K562 (cell line): Measurements from ENCODE around the gene CNNM3. TPM values are rescaled to one million over a fixed set of nuclear protein-coding genes. Genes with fewer than 3 reads are reported as not detected.

Experiments used
- ATAC-seq: fragments of 200-7000 bp; cut with Tn5 transposase; 3 replicates; pipeline ENCODE4 v1.9.1; 2020; ENCODE audit warnings: moderate library complexity
- BruUV-seq: library from RNA; stranded (reverse); fragments of 400-500 nt; replicated peaks from 2 replicates; lab custom pipeline; 2021; lab: Mats Ljungman, UMichigan
- CTCF ChIA-PET: fragments of 300-600 bp; formaldehyde crosslinking; extraction: SDS; loops from one replicate; lab custom pipeline; 2021; ENCODE audit warnings: low intra/inter-chr PET ratio; lab: Yijun Ruan, JAX
- POLR2A ChIA-PET: fragments of 300-600, 350-650 bp; sonication (Branson Sonifier 250); formaldehyde crosslinking; extraction: SDS; loops from one replicate; lab custom pipeline; 2021; ENCODE audit warnings: antibody characterized with exemption, inconsistent platforms; lab: Yijun Ruan, JAX
- DNase-seq, 4 experiments: peaks; one replicate each; pipeline versions ENCODE4 v3.0.0 to v3.0.0-alpha.2; 2011 to 2018; ENCODE audit warnings: low spot score in 3 of 4, mixed read lengths in 3 of 4; ENCODE audit errors: extremely low read depth in 1 of 4
- FAIRE-seq: peaks from 2 replicates; lab custom pipeline; 2011; peaks lifted over from hg19 to GRCh38; lab: Jason Lieb, UNC
- H2AFZ ChIP-seq: 2 replicates; pipeline ENCODE4 v1.6.0; 2011; ENCODE audit warnings: low read depth, low read length, control low read depth, inconsistent platforms
- H3K27ac ChIP-seq: fragments of 200-600 bp; 3 replicates; pipeline ENCODE4 v1.8.0; 2011; ENCODE audit warnings: low read depth, mild to moderate bottlenecking, control low read depth, inconsistent platforms, low read length, moderate library complexity, mixed read lengths; ENCODE audit errors: extremely low read depth
- H3K27me3 ChIP-seq, 2 experiments: fragments of 300-600 bp in 1 of 2; 2 replicates in 1 of 2; 3 replicates in 1 of 2; pipeline versions ENCODE4 v1.6.0 to v1.8.0; 2011; ENCODE audit warnings: inconsistent platforms in 2 of 2, low read length in 2 of 2, mild to moderate bottlenecking in 1 of 2, mixed read lengths in 1 of 2, moderate library complexity in 1 of 2; ENCODE audit not compliant: control insufficient read depth in 2 of 2, insufficient read depth in 2 of 2
- H3K36me3 ChIP-seq: fragments of 300-600 bp; 3 replicates; pipeline ENCODE4 v1.8.0; 2011; ENCODE audit warnings: mild to moderate bottlenecking, low read length, inconsistent platforms; ENCODE audit not compliant: control insufficient read depth, insufficient read depth
- H3K4me1 ChIP-seq, 2 experiments: fragments of 200-600 bp in 1 of 2; replicated peaks in 1 of 2; 2 replicates in 1 of 2; 3 replicates in 1 of 2; pipeline versions ENCODE4 v1.5.1 to v1.8.0; 2011; ENCODE audit warnings: inconsistent platforms in 2 of 2, low read length in 2 of 2, mild to moderate bottlenecking in 1 of 2, mixed read lengths in 1 of 2, moderate library complexity in 1 of 2; ENCODE audit not compliant: control insufficient read depth in 2 of 2, insufficient read depth in 2 of 2
- H3K4me2 ChIP-seq: 2 replicates; pipeline ENCODE4 v1.6.1; 2011; ENCODE audit warnings: low read length, control low read depth, inconsistent platforms, mixed read lengths; ENCODE audit not compliant: insufficient read depth
- H3K4me3 ChIP-seq: fragments of 200-600 bp; sonication (generic), shearing (Covaris generic); 2 replicates; pipeline ENCODE4 v1.5.1; 2016; ENCODE audit warnings: control low read depth, inconsistent platforms
- H3K79me2 ChIP-seq: fragments of 200-600 bp; 3 replicates; pipeline ENCODE4 v1.8.0; 2011; ENCODE audit warnings: low read length, inconsistent platforms; ENCODE audit not compliant: control insufficient read depth, insufficient read depth
- H3K9ac ChIP-seq, 2 experiments: 2 replicates each; pipeline versions ENCODE4 v1.6.0 to v1.6.1; 2011; ENCODE audit warnings: low read depth in 2 of 2, low read length in 2 of 2, control low read depth in 1 of 2, inconsistent platforms in 1 of 2, mild to moderate bottlenecking in 1 of 2, mixed read lengths in 1 of 2; ENCODE audit not compliant: insufficient read depth in 1 of 2
- H3K9me1 ChIP-seq: one replicate; pipeline ENCODE4 v1.6.0; 2011; ENCODE audit warnings: inconsistent platforms, mild to moderate bottlenecking, low read length, moderate library complexity; ENCODE audit not compliant: control insufficient read depth, insufficient read depth
- H3K9me3 ChIP-seq: replicated peaks from 2 replicates; pipeline ENCODE4 v1.5.1; 2011; ENCODE audit warnings: low read depth, low read length, inconsistent platforms; ENCODE audit not compliant: control insufficient read depth, insufficient read depth
- H4K20me1 ChIP-seq: replicated peaks from 2 replicates; pipeline ENCODE4 v1.6.1; 2011; ENCODE audit warnings: low read length, inconsistent platforms, mixed read lengths; ENCODE audit not compliant: control insufficient read depth, insufficient read depth
- GMEB1 ChIP-seq: fragments of 250-450 bp; sonication (Bioruptor Pico); IDR thresholded peaks from 2 replicates; pipeline ENCODE4 v1.4.0; 2020; ENCODE audit warnings: mild to moderate bottlenecking
- ILK ChIP-seq: fragments of 450-650 bp; IDR thresholded peaks from 2 replicates; pipeline ENCODE4 v1.6.1; 2016; ENCODE audit warnings: missing genetic modification characterization, low read depth, mild to moderate bottlenecking, missing compliant biosample characterization, moderate library complexity, borderline replicate concordance
- KDM5B ChIP-seq: fragments of 200-600 bp; sonication (generic); IDR thresholded peaks from 2 replicates; pipeline ENCODE4 v1.6.1; 2012; ENCODE audit warnings: low read depth, mild to moderate bottlenecking, moderate library complexity, low read length, control low read depth, inconsistent platforms; ENCODE audit not compliant: insufficient replicate concordance
- NFE2 ChIP-seq: IDR thresholded peaks from 2 replicates; pipeline ENCODE4 v1.6.1; 2014; ENCODE audit warnings: antibody characterized with exemption, low read depth
- RBFOX2 ChIP-seq: fragments of 200-400 bp; formaldehyde crosslinking; IDR thresholded peaks from 2 replicates; pipeline ENCODE4 v1.6.1; 2017; ENCODE audit warnings: low read depth, mild to moderate bottlenecking, low read length, moderate library complexity
- SMAD1 ChIP-seq: fragments of 150-350 bp; IDR thresholded peaks from 2 replicates; pipeline ENCODE4 v1.6.1; 2014; ENCODE audit warnings: low read length, low read depth; ENCODE audit not compliant: partially characterized antibody
- SMARCB1 ChIP-seq: IDR thresholded peaks from 2 replicates; pipeline ENCODE4 v1.6.1; 2011; ENCODE audit warnings: improper control_type of control experiment, low read depth; ENCODE audit not compliant: insufficient read length
- ZBTB17 ChIP-seq: fragments of 450-650 bp; formaldehyde crosslinking; IDR thresholded peaks from 2 replicates; pipeline ENCODE4 v1.4.0; 2020; ENCODE audit warnings: mild to moderate bottlenecking
- WGBS: fragments of 100-300 bp; shearing (Covaris generic); methylation state at CpG from one replicate; pipeline ENCODE4 v1.1.6; 2016; ENCODE audit warnings: low coverage, mixed read lengths; ENCODE audit not compliant: insufficient coverage; ENCODE audit errors: missing lambda C conversion rate; 5-methylcytosine and 5-hydroxymethylcytosine counted together
- in situ Hi-C: fragments of 300-500 bp; cut with MboI; formaldehyde crosslinking; loops from 4 replicates; pipeline ENCODE4 v1.15.0; 2018; ENCODE audit warnings: inconsistent platforms, mixed read lengths
- intact Hi-C: fragments of 100-400 bp; cut with micrococcal nuclease; formaldehyde crosslinking; loops from 2 replicates; pipeline ENCODE4 v1.14.2; 2022
- polyA plus RNA-seq, 8 experiments: library from polyadenylated mRNA; depleted of rRNA in 4 of 8; stranded (reverse) in 5 of 8; unstranded in 3 of 8; fragments of >200 nt; fragmentation: Nextera tagmentation in 2 of 8; fragmentation: Illumina TruSeq in 1 of 8; extraction: Ambion mirVana in 2 of 8; extraction: Trizol in 1 of 8; gene quantifications; 2 replicates each; pipeline versions ENCODE4 v1.2.1 to v1.2.3, GENCODE V29; 2011 to 2014; ENCODE audit warnings: inconsistent platforms in 1 of 8, missing spikeins in 1 of 8
- total RNA-seq, 7 experiments: library from RNA; depleted of rRNA in 6 of 7; stranded (reverse); fragments of >200 nt in 6 of 7; fragmentation: Illumina TruSeq in 2 of 7; extraction: Trizol in 2 of 7; gene quantifications; 2 replicates each; pipeline versions ENCODE4 v1.2.1 to v1.2.3, GENCODE V29; 2011 to 2021; ENCODE audit warnings: low replicate concordance in 1 of 7
- TF ChIP-seq, protein P1 (sequence below): fragments of 450-650 bp; IDR thresholded peaks from 2 replicates; pipeline ENCODE4 v1.6.1; 2018; ENCODE audit warnings: mild to moderate bottlenecking, low read depth; ENCODE audit not compliant: partially characterized antibody

Gene CNNM3
- total and polyA plus RNA-seq, 9 of the 15 experiments (the other 6 are each of a cell fraction or from before 2014, with no cell fraction given) = 1.4 to 16.9 (median 6.5) TPM

- no peak for TF ChIP-seq ILK (tag)
- TF ChIP-seq ZBTB17 = no peak
- TF ChIP-seq NFE2 = no peak
- TF ChIP-seq, protein P1, sequence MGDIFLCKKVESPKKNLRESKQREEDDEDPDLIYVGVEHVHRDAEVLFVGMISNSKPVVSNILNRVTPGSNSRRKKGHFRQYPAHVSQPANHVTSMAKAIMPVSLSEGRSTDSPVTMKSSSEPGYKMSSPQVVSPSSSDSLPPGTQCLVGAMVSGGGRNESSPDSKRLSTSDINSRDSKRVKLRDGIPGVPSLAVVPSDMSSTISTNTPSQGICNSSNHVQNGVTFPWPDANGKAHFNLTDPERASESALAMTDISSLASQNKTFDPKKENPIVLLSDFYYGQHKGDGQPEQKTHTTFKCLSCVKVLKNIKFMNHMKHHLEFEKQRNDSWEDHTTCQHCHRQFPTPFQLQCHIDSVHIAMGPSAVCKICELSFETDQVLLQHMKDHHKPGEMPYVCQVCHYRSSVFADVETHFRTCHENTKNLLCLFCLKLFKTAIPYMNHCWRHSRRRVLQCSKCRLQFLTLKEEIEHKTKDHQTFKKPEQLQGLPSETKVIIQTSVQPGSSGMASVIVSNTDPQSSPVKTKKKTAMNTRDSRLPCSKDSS = no peak
- no peak for TF ChIP-seq KDM5B
- no peak for TF ChIP-seq SMAD1
- no peak for TF ChIP-seq RBFOX2
- TF ChIP-seq SMARCB1 = no peak
- no peak for TF ChIP-seq GMEB1 (CRISPR knock-in tag)
- FAIRE-seq = no peak
- H3K36me3 ChIP-seq = peaks cover 79% of the 10 kb centered on the region
These were observed 9.0 kb downstream of the CNNM3 start for GRCh38 chr2:96825057-96825456.

More at GRCh38 chr2:96825057-96825456, 9.0 kb downstream of the CNNM3 start:
- no TSS peak for BruUV-seq
- CTCF ChIA-PET = no interaction called here
- Histone ChIP-seq H3K9ac (peak overlapping the region in 1 of 2 experiments; percentile 68; a peak in 1 of 4 replicates), H3K27ac (no peak overlapping the region), H3K27me3 (no peaks in the 10 kb centered on the region), H3K9me1 (peaks cover 4% of the 10 kb centered on the region), H4K20me1 (peaks cover 23% of the 10 kb centered on the region), H3K4me1 (peaks cover 6 to 12% of the 10 kb centered on the region in 2 experiments; a peak in 4 of 5 replicates), H3K9me3 (no peaks in the 10 kb centered on the region), H2AFZ (no peak overlapping the region), H3K4me3 (no peak overlapping the region), H3K4me2 (no peak overlapping the region), H3K79me2 (peaks cover 21% of the 10 kb centered on the region)
- ATAC-seq (no peak), DNase-seq (no peak)
- 87% methylated on average over 10 of the region's 14 CpGs for WGBS
- in situ Hi-C loops = no loop called here
- intact Hi-C loops = no loop called here
- POLR2A ChIA-PET = interaction anchor here (0.6 to 1.9 kb wide), 2 partner anchors 9 to 163 kb away, joined by 3 to 8 read pairs; no protein-coding TSS in a partner anchor
